HG03457 (cell line): Measurements from ENCODE around the gene RNPS1.
"Not testable (repeated sequence)": the region's sequence is repeated elsewhere in the genome, so short reads cannot be mapped to it uniquely, and the experiment has no call there.

Source experiments
- ATAC-seq: cut with Tn5 transposase; IDR thresholded peaks from one replicate; pipeline ENCODE4 v1.9.1; 2021; ENCODE audit warnings: moderate number of reproducible peaks; ENCODE audit not compliant: unreplicated experiment

The RNPS1 gene

GRCh38 chr16:2258530-2258929, 9.4 kb downstream of the RNPS1 start:
- not testable (repeated sequence) for ATAC-seq

GRCh38 chr16:2257726-2258125, 10.2 kb downstream of the RNPS1 start:
- no peak for ATAC-seq

GRCh38 chr16:2256531-2257140, 11.3 kb downstream of the RNPS1 start:
- ATAC-seq, result no peak

GRCh38 chr16:2253293-2253692, 14.6 kb downstream of the RNPS1 start:
- no peak for ATAC-seq

GRCh38 chr16:2252806-2253148, 15.1 kb downstream of the RNPS1 start:
- no peak for ATAC-seq

GRCh38 chr16:2251296-2252111, 16.4 kb downstream of the RNPS1 start, which contains the start of gene ECI1:
ECI1 (minus strand) TSS chr16:2251587; CDS start chr16:2251566, 21 bp downstream.
- peak; percentile 75 for ATAC-seq

- no peak for ATAC-seq
Measured at GRCh38 chr16:2250652-2251295, 17.2 kb downstream of the RNPS1 start.

- ATAC-seq, result no peak
Measured at GRCh38 chr16:2246301-2246885, 21.5 kb downstream of the RNPS1 start.

GRCh38 chr16:2244926-2245795, 22.8 kb downstream of the RNPS1 start:
- no peak for ATAC-seq

- no peak for ATAC-seq
Measured at GRCh38 chr16:2244301-2244700, 23.6 kb downstream of the RNPS1 start.

- ATAC-seq, result no peak
Measured at GRCh38 chr16:2243781-2244180, 24.1 kb downstream of the RNPS1 start.

- no peak for ATAC-seq
Measured at GRCh38 chr16:2243031-2243528, 24.8 kb downstream of the RNPS1 start.

- no peak for ATAC-seq
Measured at GRCh38 chr16:2242598-2242997, 25.3 kb downstream of the RNPS1 start.

- ATAC-seq, result not testable (repeated sequence)
Measured at GRCh38 chr16:2240331-2240730, 27.6 kb downstream of the RNPS1 start.

- no peak for ATAC-seq
Measured at GRCh38 chr16:2238838-2239675, 28.9 kb downstream of the RNPS1 start.

- ATAC-seq, result no peak
Measured at GRCh38 chr16:2238150-2238837, 29.6 kb downstream of the RNPS1 start.

GRCh38 chr16:2237493-2238149, 30.3 kb downstream of the RNPS1 start:
- ATAC-seq, result no peak

- ATAC-seq, result no peak
Measured at GRCh38 chr16:2237102-2237482, 30.8 kb downstream of the RNPS1 start.
